ENCODE measurements around the gene IL15RA. TPM values are rescaled to one million over a fixed set of nuclear protein-coding genes. Genes with fewer than 3 reads are reported as not detected.

Gene IL15RA
- total and polyA plus RNA-seq, 10 of the 15 experiments (the other 5 are each of a cell fraction or from before 2014, with no cell fraction given), result 2.0 to 14.8 (median 12.1) TPM

- TF ChIP-seq ELK1 (IDR thresholded peaks at IDR 0.05; ENCODE audit: low read depth, low read length) (no peak), IKZF2 (IDR thresholded peaks at IDR 0.05) (no peak), IRF3 (IDR thresholded peaks at IDR 0.05) (no peak)
Measured at GRCh38 chr10:5989756-5990155, 12.4 kb upstream of the IL15RA start (continued).

- no peaks in the 10 kb centered on the region for H3K4me1 ChIP-seq (ENCODE audit: control insufficient read depth, insufficient read depth, low read length)
- ChIA-PET SMC1A (ENCODE audit: uncharacterized antibody, unreplicated experiment) (interaction anchor here (0.6 to 2.4 kb wide), 4 partner anchors 11 to 309 kb away, joined by 4 to 7 read pairs (median 6); partner anchors contain the start of gene IL15RA), POLR2A (interaction anchor here (1.9 kb wide), 1 partner anchor 11 kb away, joined by 4 read pairs; the partner anchor contains the start of gene IL15RA), CTCF (interaction anchor here (1.2 to 1.9 kb wide), 5 partner anchors 10 to 98 kb away, joined by 3 to 8 read pairs (median 4); no protein-coding TSS in a partner anchor), RAD21 (ENCODE audit: unreplicated experiment) (interaction anchor here (2.4 kb wide), 1 partner anchor 12 kb away, joined by 14 read pairs; the partner anchor contains the start of gene IL15RA)
- H3K79me2 ChIP-seq (ENCODE audit: control insufficient read depth, insufficient read depth, low read length), result no peaks in the 10 kb centered on the region
- WGBS (ENCODE audit: insufficient coverage, insufficient replicate concordance, low lambda C conversion rate, missing lambda C conversion rate), result 87% methylated on average over 10 of the region's 10 CpGs
- peaks cover 4% of the 10 kb centered on the region; the same call in 2 of the 3 replicates for H3K9me3 ChIP-seq (replicated peaks; ENCODE audit: control insufficient read depth, insufficient read depth, low read length)
- in situ Hi-C loops (cut with MboI) (no loop called here), intact Hi-C loops (cut with micrococcal nuclease; ENCODE audit: unreplicated experiment) (no loop called here)
- peak overlapping the region; percentile 67 for H2AFZ ChIP-seq (ENCODE audit: control insufficient read depth, low read depth, low read length)
- H3K36me3 ChIP-seq (ENCODE audit: control insufficient read depth in 2 of 2, insufficient read depth in 2 of 2, low read length in 1 of 2), result no peaks in the 10 kb centered on the region
- H4K20me1 ChIP-seq (ENCODE audit: control insufficient read depth, insufficient read depth), result no peaks in the 10 kb centered on the region
- ATAC-seq (no peak), DNase-seq (ENCODE audit: low read depth, low spot score) (no peak), FAIRE-seq (peak; percentile 66)
- no peak overlapping the region for H3K9ac ChIP-seq (ENCODE audit: control insufficient read depth, insufficient read depth, low read length)
- BruUV-seq (replicated peaks), result no TSS peak
- H3K4me3 ChIP-seq, result no peak overlapping the region
- H3K4me2 ChIP-seq (ENCODE audit: control insufficient read depth, insufficient read depth), result no peak overlapping the region
- no peak overlapping the region for H3K27ac ChIP-seq (ENCODE audit: control insufficient read depth, insufficient read depth)
- no peaks in the 10 kb centered on the region for H3K27me3 ChIP-seq (replicated peaks in 1 of 2; ENCODE audit: control insufficient read depth in 2 of 2, insufficient read depth in 2 of 2, low read length in 1 of 2)
- TF ChIP-seq MYB (IDR thresholded peaks at IDR 0.05; ENCODE audit: borderline replicate concordance, low read depth, low read length) (no peak), PBX3 (IDR thresholded peaks at IDR 0.05; ENCODE audit: insufficient replicate concordance, low read depth, low read length) (no peak), CEBPZ (IDR thresholded peaks at IDR 0.05; ENCODE audit: low read depth, low read length) (no peak), ZNF207 (IDR thresholded peaks at IDR 0.05; ENCODE audit: borderline replicate concordance) (no peak), SREBF1 (IDR thresholded peaks at IDR 0.05; ENCODE audit: low read length) (no peak), YY1 (IDR thresholded peaks at IDR 0.05; ENCODE audit: low read depth, low read length) (no peak), MTA3 (IDR thresholded peaks at IDR 0.05; ENCODE audit: borderline replicate concordance, low read length) (no peak), RELA (IDR thresholded peaks at IDR 0.05; ENCODE audit: borderline replicate concordance, partially characterized antibody) (no peak), POU2F2 (IDR thresholded peaks at IDR 0.05; ENCODE audit: borderline replicate concordance, low read depth, low read length) (no peak), RELB (IDR thresholded peaks at IDR 0.05; ENCODE audit: low read depth) (no peak), CREB1 (IDR thresholded peaks at IDR 0.05; ENCODE audit: low read depth) (no peak)
Measured at GRCh38 chr10:5988336-5988920, 11.1 kb upstream of the IL15RA start.

Measured in GM12878 (cell line).